K562 (cell line): ENCODE results near the gene LAMB3. TPM values are rescaled to one million over a fixed set of nuclear protein-coding genes. Genes with fewer than 3 reads are reported as not detected.
A peak's percentile ranks its signal among the peaks of the same experiment; 100 is the strongest.

Experiments used
- BCOR ChIP-seq: fragments of 450-650 bp; IDR thresholded peaks from 2 replicates; pipeline ENCODE4 v1.6.1; 2016
- BRD9 ChIP-seq: fragments of 450-650 bp; IDR thresholded peaks from 2 replicates; pipeline ENCODE4 v1.6.1; 2018; ENCODE audit warnings: low read depth; ENCODE audit not compliant: partially characterized antibody
- FOXJ3 ChIP-seq: sonication (generic); formaldehyde crosslinking; IDR thresholded peaks from 2 replicates; pipeline ENCODE4 v1.4.0; 2020; ENCODE audit warnings: mild to moderate bottlenecking, missing genetic modification reagents
- FOXO4 ChIP-seq: fragments of 450-650 bp; formaldehyde crosslinking; IDR thresholded peaks from 2 replicates; pipeline ENCODE4 v1.4.0; 2020; ENCODE audit warnings: mild to moderate bottlenecking, moderate library complexity
- HCFC1 ChIP-seq: IDR thresholded peaks from 2 replicates; pipeline ENCODE4 v1.6.1; 2012; ENCODE audit warnings: low read depth, low read length, improper control_type of control experiment
- HDGF ChIP-seq: fragments of 450-650 bp; IDR thresholded peaks from 2 replicates; pipeline ENCODE4 v1.6.1; 2016
- L3MBTL2 ChIP-seq: fragments of 450-650 bp; IDR thresholded peaks from 2 replicates; pipeline ENCODE4 v1.6.1; 2016; ENCODE audit warnings: mild to moderate bottlenecking, moderate library complexity
- PBX2 ChIP-seq, 2 experiments: IDR thresholded peaks in 1 of 2; conservative IDR thresholded peaks in 1 of 2; 2 replicates each; pipeline ENCODE4 v1.6.1; 2016; ENCODE audit warnings: low read depth in 2 of 2, mild to moderate bottlenecking in 1 of 2, missing compliant biosample characterization in 1 of 2, missing genetic modification characterization in 1 of 2, moderate library complexity in 1 of 2
- RBM34 ChIP-seq: fragments of 200-400 bp; formaldehyde crosslinking; IDR thresholded peaks from 2 replicates; pipeline ENCODE4 v1.6.1; 2018; ENCODE audit warnings: low read length, borderline replicate concordance; ENCODE audit not compliant: insufficient read depth
- SIX5 ChIP-seq, 2 experiments: IDR thresholded peaks; 2 replicates each; pipeline ENCODE4 v1.6.1; 2011; ENCODE audit warnings: low read length in 2 of 2, borderline replicate concordance in 1 of 2, low read depth in 1 of 2, mild to moderate bottlenecking in 1 of 2, moderate library complexity in 1 of 2; ENCODE audit not compliant: insufficient read depth in 1 of 2
- STAG1 ChIP-seq: sonication (generic); formaldehyde crosslinking; IDR thresholded peaks from 2 replicates; pipeline ENCODE4 v1.5.0; 2020; ENCODE audit warnings: missing genetic modification reagents, borderline replicate concordance
- TEAD1 ChIP-seq, 2 experiments: fragments of 450-650 bp in 1 of 2; sonication (generic) in 1 of 2; formaldehyde crosslinking; IDR thresholded peaks; 2 replicates each; pipeline versions ENCODE4 v1.4.0 to v1.8.0; 2020 to 2022; ENCODE audit warnings: mild to moderate bottlenecking in 2 of 2, missing genetic modification reagents in 1 of 2
- ZKSCAN1 ChIP-seq: fragments of 150-350 bp; IDR thresholded peaks from 2 replicates; pipeline ENCODE4 v1.6.1; 2016; ENCODE audit warnings: low read depth, low read length
- ZZZ3 ChIP-seq: fragments of 450-650 bp; IDR thresholded peaks from 2 replicates; pipeline ENCODE4 v1.6.1; 2016; ENCODE audit warnings: antibody characterized with exemption, mild to moderate bottlenecking, moderate library complexity
- polyA plus RNA-seq, 8 experiments: library from polyadenylated mRNA; depleted of rRNA in 4 of 8; stranded (reverse) in 5 of 8; unstranded in 3 of 8; fragments of >200 nt; fragmentation: Nextera tagmentation in 2 of 8; fragmentation: Illumina TruSeq in 1 of 8; extraction: Ambion mirVana in 2 of 8; extraction: Trizol in 1 of 8; gene quantifications; 2 replicates each; pipeline versions ENCODE4 v1.2.1 to v1.2.3, GENCODE V29; 2011 to 2014; ENCODE audit warnings: inconsistent platforms in 1 of 8, missing spikeins in 1 of 8
- total RNA-seq, 7 experiments: library from RNA; depleted of rRNA in 6 of 7; stranded (reverse); fragments of >200 nt in 6 of 7; fragmentation: Illumina TruSeq in 2 of 7; extraction: Trizol in 2 of 7; gene quantifications; 2 replicates each; pipeline versions ENCODE4 v1.2.1 to v1.2.3, GENCODE V29; 2011 to 2021; ENCODE audit warnings: low replicate concordance in 1 of 7
- TF ChIP-seq, protein P1 (sequence below): fragments of 450-650 bp; formaldehyde crosslinking; IDR thresholded peaks from 2 replicates; pipeline ENCODE4 v1.4.0; 2020; ENCODE audit warnings: mild to moderate bottlenecking, moderate library complexity
- TF ChIP-seq, protein P2 (sequence below): sonication (generic); formaldehyde crosslinking; IDR thresholded peaks from 2 replicates; pipeline ENCODE4 v1.8.0; 2022; ENCODE audit warnings: mild to moderate bottlenecking, missing genetic modification reagents, borderline replicate concordance
- TF ChIP-seq, protein P3 (sequence below): sonication (generic); formaldehyde crosslinking; IDR thresholded peaks from 2 replicates; pipeline ENCODE4 v1.4.0; 2020; ENCODE audit warnings: mild to moderate bottlenecking, missing genetic modification reagents

The LAMB3 gene
- total and polyA plus RNA-seq, 9 of the 15 experiments (the other 6 are each of a cell fraction or from before 2014, with no cell fraction given): 0.08 to 1.3 (median 0.91) TPM

DNA sequence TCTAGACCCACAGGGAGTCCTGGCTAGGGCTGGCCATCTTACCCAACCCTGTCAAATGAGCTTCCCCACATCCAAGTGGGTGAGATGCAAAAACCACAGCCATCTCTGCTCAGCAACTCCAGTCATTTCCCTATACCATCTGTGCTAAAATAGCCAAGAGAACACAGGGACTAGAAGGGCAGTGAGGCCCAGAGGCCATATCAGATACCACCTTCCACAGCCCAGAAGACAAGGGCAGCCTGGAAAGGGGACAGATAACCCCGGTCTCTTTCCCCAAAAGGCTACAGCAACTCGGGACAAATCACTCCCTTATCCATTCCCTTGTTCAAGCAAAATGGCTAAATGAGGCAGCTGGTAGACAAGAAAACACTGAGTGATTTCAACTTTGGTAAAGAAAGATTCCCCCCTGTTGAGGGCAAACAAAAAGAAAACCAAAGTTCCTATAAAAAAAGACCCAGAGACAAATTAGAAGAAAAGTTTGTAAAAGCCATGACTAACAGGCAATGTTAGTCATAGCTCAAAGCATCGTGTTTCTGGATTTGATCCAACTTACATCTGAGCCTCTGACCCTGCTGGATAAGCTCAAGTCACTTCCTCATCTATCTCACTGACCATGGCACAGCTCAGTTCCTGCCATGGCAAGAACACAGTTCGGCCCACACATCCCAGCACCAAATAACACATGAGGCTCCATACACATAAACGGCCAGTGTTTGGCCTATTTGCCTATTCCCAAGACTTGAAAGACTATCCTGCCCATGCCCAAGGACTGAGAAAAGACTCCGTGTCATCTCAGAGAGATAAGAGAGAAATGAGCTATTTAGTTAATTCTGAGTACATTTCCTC lies 3.1 kb downstream of the LAMB3 start (continued):
- TF ChIP-seq FOXJ3 (CRISPR knock-in tag) (no peak), TEAD1 (CRISPR knock-in tag; IDR thresholded peaks at IDR 0.05) (no peak), FOXO4 (CRISPR knock-in tag) (no peak), HDGF (no peak), PBX2 (CRISPR knock-in tag; IDR thresholded peaks at IDR 0.05; ENCODE audit: low read depth) (no peak), PBX2 (tag; conservative IDR thresholded peaks at IDR 0.05; ENCODE audit: low read depth) (no peak; the same call in 1 of the 2 replicates), HCFC1 (no peak), SIX5 (IDR thresholded peaks at IDR 0.05; ENCODE audit: borderline replicate concordance in 1 of 2, insufficient read depth in 1 of 2, low read depth in 1 of 2, low read length in 2 of 2) (no peak), L3MBTL2 (peak; percentile 58), ZZZ3 (no peak), BRD9 (no peak), STAG1 (CRISPR knock-in tag) (no peak), RBM34 (no peak), BCOR (no peak), ZKSCAN1 (no peak; the same call in 1 of the 2 replicates)
- TF ChIP-seq, protein P1, sequence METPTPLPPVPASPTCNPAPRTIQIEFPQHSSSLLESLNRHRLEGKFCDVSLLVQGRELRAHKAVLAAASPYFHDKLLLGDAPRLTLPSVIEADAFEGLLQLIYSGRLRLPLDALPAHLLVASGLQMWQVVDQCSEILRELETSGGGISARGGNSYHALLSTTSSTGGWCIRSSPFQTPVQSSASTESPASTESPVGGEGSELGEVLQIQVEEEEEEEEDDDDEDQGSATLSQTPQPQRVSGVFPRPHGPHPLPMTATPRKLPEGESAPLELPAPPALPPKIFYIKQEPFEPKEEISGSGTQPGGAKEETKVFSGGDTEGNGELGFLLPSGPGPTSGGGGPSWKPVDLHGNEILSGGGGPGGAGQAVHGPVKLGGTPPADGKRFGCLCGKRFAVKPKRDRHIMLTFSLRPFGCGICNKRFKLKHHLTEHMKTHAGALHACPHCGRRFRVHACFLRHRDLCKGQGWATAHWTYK: 0 out of 2 replicates have a peak, but pooled peaks have one; percentile 36
- TF ChIP-seq, protein P2, sequence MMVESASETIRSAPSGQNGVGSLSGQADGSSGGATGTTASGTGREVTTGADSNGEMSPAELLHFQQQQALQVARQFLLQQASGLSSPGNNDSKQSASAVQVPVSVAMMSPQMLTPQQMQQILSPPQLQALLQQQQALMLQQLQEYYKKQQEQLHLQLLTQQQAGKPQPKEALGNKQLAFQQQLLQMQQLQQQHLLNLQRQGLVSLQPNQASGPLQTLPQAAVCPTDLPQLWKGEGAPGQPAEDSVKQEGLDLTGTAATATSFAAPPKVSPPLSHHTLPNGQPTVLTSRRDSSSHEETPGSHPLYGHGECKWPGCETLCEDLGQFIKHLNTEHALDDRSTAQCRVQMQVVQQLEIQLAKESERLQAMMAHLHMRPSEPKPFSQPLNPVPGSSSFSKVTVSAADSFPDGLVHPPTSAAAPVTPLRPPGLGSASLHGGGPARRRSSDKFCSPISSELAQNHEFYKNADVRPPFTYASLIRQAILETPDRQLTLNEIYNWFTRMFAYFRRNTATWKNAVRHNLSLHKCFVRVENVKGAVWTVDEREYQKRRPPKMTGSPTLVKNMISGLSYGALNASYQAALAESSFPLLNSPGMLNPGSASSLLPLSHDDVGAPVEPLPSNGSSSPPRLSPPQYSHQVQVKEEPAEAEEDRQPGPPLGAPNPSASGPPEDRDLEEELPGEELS (CRISPR knock-in tag): no peak
- TF ChIP-seq, protein P3, sequence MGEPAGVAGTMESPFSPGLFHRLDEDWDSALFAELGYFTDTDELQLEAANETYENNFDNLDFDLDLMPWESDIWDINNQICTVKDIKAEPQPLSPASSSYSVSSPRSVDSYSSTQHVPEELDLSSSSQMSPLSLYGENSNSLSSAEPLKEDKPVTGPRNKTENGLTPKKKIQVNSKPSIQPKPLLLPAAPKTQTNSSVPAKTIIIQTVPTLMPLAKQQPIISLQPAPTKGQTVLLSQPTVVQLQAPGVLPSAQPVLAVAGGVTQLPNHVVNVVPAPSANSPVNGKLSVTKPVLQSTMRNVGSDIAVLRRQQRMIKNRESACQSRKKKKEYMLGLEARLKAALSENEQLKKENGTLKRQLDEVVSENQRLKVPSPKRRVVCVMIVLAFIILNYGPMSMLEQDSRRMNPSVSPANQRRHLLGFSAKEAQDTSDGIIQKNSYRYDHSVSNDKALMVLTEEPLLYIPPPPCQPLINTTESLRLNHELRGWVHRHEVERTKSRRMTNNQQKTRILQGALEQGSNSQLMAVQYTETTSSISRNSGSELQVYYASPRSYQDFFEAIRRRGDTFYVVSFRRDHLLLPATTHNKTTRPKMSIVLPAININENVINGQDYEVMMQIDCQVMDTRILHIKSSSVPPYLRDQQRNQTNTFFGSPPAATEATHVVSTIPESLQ (CRISPR knock-in tag): no peak
